Measurements from ENCODE around the gene ATF6. TPM values are rescaled to one million over a fixed set of nuclear protein-coding genes. Genes with fewer than 3 reads are reported as not detected.

The ATF6 gene
- total and polyA plus RNA-seq, 2 donors (not counting 3 experiments of a cell fraction or from before 2014, with no cell fraction given) = 24.9 to 40.3 TPM

DNA sequence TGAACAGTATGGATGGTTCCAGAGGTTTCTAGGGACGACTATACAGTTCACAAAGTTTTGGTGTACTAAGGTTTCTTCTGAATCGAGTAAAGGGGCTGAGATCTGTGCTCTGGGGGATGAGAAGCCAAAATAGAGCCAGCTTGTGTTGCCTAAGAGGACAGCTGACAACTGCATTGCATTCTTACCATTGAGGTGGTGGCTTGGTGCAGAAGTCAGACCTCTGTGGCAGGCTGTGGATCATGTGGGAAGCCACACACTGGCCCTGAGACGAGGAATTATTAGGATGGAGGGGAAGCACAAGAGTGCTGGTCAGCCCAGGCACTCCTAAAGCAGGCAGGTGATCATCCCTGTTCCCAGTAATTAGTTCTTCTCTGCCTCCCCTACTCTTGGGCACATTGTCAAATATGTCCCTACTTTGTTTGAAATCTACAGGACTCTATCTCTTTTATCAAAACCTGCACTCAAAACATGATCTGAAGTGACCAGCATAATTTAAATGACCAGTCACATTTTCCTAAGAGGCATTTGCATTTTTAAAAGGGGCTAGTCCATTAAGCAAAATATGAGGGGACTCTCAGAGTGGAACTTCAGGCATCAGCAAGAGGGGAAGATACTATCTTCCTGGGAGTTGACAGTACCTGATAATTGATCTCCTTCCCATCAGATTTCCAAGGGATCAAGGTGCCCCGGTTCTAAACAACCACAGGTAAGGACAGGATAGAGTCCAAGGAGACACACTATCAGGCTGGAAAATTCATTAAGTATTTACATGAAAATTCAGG, 45.0 kb upstream of the ATF6 start, which contains the start of gene FCRLB:
Gene FCRLB (plus strand): TSS at position 589 of the 782 bp plus-strand sequence. CDS start 1,129 bp downstream, outside the sequence.
- H3K4me3 ChIP-seq (replicated peaks in 1 of 3; ENCODE audit: insufficient read depth in 1 of 3, low read depth in 1 of 3, low read length in 3 of 3) = no peak within 1 kb of the TSS
- BruUV-seq (replicated peaks) = no TSS peak
- H3K27me3 ChIP-seq (ENCODE audit: control insufficient read depth in 2 of 2, insufficient read depth in 2 of 2, low read length in 2 of 2) = peaks cover 8 to 16% of the 10 kb centered on the region in 2 experiments
- no peaks in the 10 kb centered on the region for H4K20me1 ChIP-seq (replicated peaks; ENCODE audit: control insufficient read depth, extremely low read depth, insufficient read depth, low read length)
- no peaks in the 10 kb centered on the region for H3K9me1 ChIP-seq (replicated peaks; ENCODE audit: control insufficient read depth, extremely low read depth, insufficient read depth, low read length)
- DNase-seq (ENCODE audit: low read depth, low spot score) (no peak), FAIRE-seq (no peak)
- H3K36me3 ChIP-seq (ENCODE audit: control insufficient read depth in 2 of 2, extremely low read depth in 1 of 2, insufficient read depth in 2 of 2, low read length in 2 of 2) = no peaks in the 10 kb centered on the region
- peaks cover 4% of the 10 kb centered on the region for H3K4me1 ChIP-seq (ENCODE audit: control insufficient read depth, extremely low read depth, insufficient read depth, low read length)
- H3K4me2 ChIP-seq (ENCODE audit: insufficient read depth, low read length) = no peak within 1 kb of the TSS
- intact Hi-C loops (cut with micrococcal nuclease) = no loop called here
- dilution Hi-C loops (cut with MboI; ENCODE audit: extremely low pct_ligation_motif_present, low sequenced_read_pairs) = no loop called here
- no peaks in the 10 kb centered on the region for H3K79me2 ChIP-seq (ENCODE audit: control insufficient read depth, insufficient read depth, low read length)
- H3K9me3 ChIP-seq (replicated peaks; ENCODE audit: control insufficient read depth, insufficient read depth, low read length) = no peaks in the 10 kb centered on the region
- CTCF ChIA-PET = no interaction called here
- no peak within 1 kb of the TSS for H3K27ac ChIP-seq (ENCODE audit: insufficient read depth, low read depth, low read length)
- POLR2A ChIA-PET = no interaction called here
- no peak within 1 kb of the TSS for H2AFZ ChIP-seq (ENCODE audit: low read depth, low read length)
- no peak within 1 kb of the TSS for H3K9ac ChIP-seq (replicated peaks; ENCODE audit: extremely low read depth, insufficient read depth, low read length)
- TF ChIP-seq POLR2A (IDR thresholded peaks at IDR 0.05; ENCODE audit: low read depth, low read length) (no peak), GATA2 (IDR thresholded peaks at IDR 0.05; ENCODE audit: insufficient read depth, insufficient read length, low read depth, low read length) (no peak), EZH2 (IDR thresholded peaks at IDR 0.05; ENCODE audit: borderline replicate concordance, low read depth, low read length, severe bottlenecking) (no peak), MYC (IDR thresholded peaks at IDR 0.05; ENCODE audit: low read depth, low read length) (no peak), CTCF (IDR thresholded peaks at IDR 0.05; ENCODE audit: extremely low read depth in 1 of 2, insufficient read depth in 1 of 2, low read depth in 1 of 2, low read length in 2 of 2) (no peak), JUN (IDR thresholded peaks at IDR 0.05; ENCODE audit: borderline replicate concordance, insufficient read depth, insufficient read length, low read depth) (no peak), POLR2AphosphoS5 (IDR thresholded peaks at IDR 0.05; ENCODE audit: insufficient read depth, low read depth, low read length) (no peak), MAX (IDR thresholded peaks at IDR 0.05; ENCODE audit: insufficient read depth, insufficient read length) (no peak), FOS (IDR thresholded peaks at IDR 0.05; ENCODE audit: borderline replicate concordance, insufficient read depth, low read length) (no peak)

Measured in endothelial cell of umbilical vein (primary cell).